Stimulated activated CD4-positive, alpha-beta T cell treated with anti-CD3 and anti-CD28 coated beads, TNF-alpha, amount 100 ng/mL, for 24 hours (primary cell): ENCODE results near the gene GLIS2.

ENCODE experiments used
- DNase-seq, 3 experiments: peaks; one replicate each; pipeline ENCODE4 v3.0.0-alpha.2; 2020; ENCODE audit warnings: low read depth in 3 of 3

Gene GLIS2

DNA sequence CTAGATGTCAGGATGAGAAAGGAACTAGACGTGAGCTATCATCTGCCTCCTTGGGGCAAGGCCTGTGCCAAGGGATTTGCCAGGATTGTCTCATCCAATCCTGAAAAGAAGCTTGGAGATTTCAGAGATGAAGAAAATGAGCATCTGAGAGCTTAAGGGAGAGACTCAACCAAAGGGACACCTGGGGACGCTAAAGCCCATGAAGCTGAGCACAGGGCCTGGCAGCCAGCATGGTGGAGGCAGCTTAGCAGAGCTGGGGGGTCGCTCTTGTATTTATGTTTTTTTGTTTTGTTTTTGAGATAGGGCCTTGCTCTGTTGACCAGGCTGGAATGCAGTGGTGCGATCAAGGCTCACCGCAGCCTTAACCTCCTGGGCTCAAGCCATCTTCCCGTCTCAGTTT is 18.4 kb upstream of the GLIS2 start:
- DNase-seq, result no peak

GRCh38 chr16:4298761-4299522 is 16.9 kb upstream of the GLIS2 start:
- no peak for DNase-seq

DNA sequence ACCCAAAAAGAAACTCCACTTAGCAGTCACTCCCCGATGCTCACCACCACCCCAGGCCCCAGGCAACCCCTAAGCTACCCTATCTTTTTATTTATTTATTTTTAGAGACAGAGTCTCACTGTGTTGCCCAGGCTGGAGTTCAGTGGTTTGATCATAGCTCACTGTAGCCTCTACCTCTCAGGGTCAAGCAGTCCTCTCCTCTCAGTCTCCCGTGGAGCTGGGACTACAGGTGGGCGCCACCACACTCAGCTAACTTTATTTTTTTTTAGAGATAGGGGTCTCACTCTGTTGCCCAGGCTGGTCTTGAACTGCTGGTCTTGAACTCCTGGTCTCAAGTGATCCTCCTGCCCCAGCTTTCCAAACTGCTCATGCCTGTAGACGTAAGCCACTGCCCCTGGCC is 14.7 kb upstream of the GLIS2 start:
- no peak for DNase-seq

DNA sequence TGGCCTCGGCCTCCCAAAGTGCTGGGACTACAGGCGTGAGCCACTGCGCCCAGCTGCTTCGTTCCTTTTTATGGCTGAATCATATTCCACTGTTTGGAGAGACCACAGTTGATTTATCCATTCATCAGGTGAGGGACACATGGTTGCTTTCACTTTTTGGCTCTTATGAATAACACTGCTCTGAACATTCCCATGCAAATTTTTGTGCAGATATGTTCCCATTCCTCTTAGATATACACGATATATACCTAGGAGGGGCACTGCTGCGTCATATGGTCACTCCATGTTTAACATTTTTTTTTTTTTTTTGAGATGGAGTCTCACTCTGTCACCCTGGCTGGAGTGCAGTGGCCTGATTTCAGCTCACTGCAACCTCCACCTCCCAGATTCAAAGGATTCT is 13.9 kb upstream of the GLIS2 start:
- DNase-seq, result no peak

- DNase-seq, result no peak
Measured at GRCh38 chr16:4303973-4304372, 11.9 kb upstream of the GLIS2 start.

- DNase-seq, result no peak
Measured at GRCh38 chr16:4306470-4307214, 9.2 kb upstream of the GLIS2 start.

- DNase-seq, result peak; percentile 86 to 94 (median 87)
Measured at GRCh38 chr16:4307215-4308037, 8.4 kb upstream of the GLIS2 start.

DNA sequence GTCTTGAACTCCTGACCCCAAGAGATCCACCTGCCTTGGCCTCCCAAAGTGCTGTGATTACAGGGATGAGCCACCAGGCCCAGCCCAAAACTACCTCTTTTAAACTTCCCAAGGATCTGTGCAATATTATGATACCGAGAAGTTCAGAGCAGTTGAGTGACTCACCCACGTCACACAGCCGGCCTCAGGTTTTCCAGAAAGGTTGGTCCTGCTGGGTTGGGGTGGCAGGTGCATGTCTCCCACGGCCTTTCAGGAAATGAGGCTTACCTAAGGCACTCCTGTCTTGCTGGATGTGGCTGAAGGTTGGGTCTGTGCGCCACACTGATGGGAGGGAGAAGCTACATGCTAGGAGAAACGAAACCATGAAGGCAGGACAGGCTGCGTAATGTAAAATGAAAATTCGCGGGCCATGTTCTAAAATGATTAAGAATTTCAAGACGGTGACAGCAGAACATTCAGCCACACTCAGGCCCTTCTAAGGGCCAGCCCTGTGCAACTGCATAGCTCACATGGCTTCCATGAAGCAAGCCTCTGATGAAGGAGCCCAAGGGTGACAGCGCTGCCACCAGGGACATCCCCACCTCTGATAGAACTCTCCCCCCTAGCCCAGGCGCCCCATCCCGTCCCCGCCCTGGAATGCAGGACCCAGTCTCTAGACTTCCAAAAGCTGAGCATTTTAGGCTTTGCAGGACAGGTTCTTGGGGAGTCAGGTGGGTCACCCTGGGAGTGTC is 6.6 kb upstream of the GLIS2 start:
- DNase-seq, result no peak

- DNase-seq, result peak in 1 of 3 experiments; percentile 48
Measured at GRCh38 chr16:4309833-4310266, 6.0 kb upstream of the GLIS2 start.

GRCh38 chr16:4313563-4314531 is 2.0 kb upstream of the GLIS2 start:
- DNase-seq, result no peak

- DNase-seq, result no peak
Measured at GRCh38 chr16:4314532-4315185, 1.2 kb upstream of the GLIS2 start.

DNA sequence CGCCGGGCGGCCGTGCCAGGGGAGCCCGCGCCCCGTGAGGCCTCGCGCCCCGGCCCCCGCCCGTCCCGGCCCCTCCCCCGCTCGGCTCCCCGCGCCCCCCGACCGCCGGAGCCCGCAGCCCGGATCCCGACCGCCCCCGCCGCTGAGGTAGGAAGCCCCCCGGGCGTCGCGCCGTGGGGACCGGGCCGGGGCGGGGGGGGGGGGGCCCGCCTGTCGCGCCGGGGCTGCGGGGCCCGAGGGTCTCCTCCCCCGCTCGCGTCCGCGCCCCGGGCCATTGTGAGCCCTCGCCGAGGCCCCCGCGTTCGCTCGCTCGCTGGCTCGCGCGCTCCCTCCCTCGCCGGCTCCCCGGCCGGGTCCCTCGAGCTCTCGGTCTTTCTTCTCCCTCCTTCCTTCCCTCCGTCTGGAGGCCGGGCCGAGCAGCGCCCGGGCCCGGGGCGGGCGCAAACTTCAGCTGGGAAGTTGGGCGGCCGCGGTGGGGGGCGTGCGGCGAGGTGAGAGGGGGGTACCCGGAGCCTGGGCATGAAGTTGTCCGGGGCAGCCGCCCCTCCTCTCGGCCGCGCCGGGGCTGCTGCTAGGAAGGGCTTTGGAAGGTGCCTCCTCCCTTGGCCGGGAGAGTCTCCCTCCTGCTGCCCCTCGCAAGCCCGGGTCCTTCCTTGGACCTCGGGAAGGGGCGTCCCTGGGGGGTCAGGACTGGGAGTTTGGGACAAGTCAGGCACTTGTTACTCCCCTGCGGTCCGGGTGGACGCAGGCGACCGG is 419 bp downstream of the GLIS2 start:
- no peak for DNase-seq

GRCh38 chr16:4316864-4317531 is 1.1 kb downstream of the GLIS2 start:
- no peak for DNase-seq

- DNase-seq, result no peak
Measured at GRCh38 chr16:4317532-4318450, 1.9 kb downstream of the GLIS2 start.

- DNase-seq, result no peak
Measured at GRCh38 chr16:4318451-4318910, 2.6 kb downstream of the GLIS2 start.

DNA sequence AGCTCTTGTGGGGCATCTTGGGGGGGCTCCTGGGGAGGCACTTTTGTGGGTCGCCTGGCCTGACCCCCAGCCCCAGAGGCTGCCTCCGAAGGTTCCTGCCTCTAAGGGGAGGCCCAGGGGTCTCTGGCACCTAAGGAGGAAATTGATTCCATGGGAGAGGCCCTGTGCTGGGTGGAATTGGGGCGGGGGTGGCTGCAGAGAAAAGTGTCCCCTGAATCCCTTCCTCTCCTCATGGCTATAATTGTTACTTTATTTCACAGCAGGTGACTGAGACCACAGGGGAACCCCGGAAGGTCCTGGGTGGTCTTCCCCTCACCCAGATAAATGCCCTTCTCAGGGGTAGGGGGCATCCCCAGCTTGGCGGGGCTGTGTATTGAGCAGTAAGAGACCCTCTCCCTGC is 3.1 kb downstream of the GLIS2 start:
- no peak for DNase-seq
